HG03095 (cell line): ENCODE results near the gene UTP18.
A peak's percentile ranks its signal among the peaks of the same experiment; 100 is the strongest.
"Not testable (repeated sequence)": the region's sequence is repeated elsewhere in the genome, so short reads cannot be mapped to it uniquely, and the experiment has no call there.

Experiments
- ATAC-seq: cut with Tn5 transposase; IDR thresholded peaks from one replicate; pipeline ENCODE4 v1.9.1; 2021; ENCODE audit warnings: moderate library complexity; ENCODE audit not compliant: unreplicated experiment

The UTP18 gene

DNA sequence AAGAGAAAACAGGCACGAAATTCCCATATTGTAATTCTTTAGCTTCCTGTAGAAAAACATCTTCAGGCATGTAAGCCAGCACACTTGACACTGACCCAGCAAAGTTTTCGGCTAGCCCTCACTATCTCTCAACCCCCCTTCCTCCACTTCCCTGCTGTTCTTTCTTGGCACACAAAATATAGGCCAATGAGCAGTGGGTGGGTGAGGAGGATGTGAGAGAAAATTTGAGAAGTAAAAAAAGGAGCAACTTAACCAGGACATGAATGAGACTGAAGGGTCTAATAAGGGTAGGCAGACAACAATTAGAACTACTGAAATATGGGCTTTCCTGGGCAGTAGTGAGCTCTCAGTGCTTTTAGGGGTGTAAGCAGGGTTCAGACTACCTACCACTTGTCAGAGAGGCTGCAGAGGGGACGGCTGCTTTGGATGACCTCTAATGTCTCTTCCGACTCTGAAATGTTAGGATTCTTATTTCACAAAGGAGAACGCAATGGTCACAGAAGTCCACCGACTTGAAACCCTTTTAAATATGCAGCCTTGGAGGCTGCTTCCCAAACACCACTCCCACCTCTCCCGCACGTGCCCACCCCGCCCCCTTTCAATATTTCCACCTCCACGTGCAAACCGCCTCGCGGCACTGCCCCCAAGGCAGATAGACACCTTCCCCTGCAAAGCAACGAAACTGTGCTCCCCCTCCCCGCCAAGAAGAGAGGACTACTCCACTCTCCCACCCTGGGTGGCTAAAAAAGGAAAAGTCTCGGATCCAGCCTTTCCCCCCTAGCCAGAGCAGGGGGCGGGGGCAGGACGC is 1.4 kb upstream of the UTP18 start:
- no peak for ATAC-seq

DNA sequence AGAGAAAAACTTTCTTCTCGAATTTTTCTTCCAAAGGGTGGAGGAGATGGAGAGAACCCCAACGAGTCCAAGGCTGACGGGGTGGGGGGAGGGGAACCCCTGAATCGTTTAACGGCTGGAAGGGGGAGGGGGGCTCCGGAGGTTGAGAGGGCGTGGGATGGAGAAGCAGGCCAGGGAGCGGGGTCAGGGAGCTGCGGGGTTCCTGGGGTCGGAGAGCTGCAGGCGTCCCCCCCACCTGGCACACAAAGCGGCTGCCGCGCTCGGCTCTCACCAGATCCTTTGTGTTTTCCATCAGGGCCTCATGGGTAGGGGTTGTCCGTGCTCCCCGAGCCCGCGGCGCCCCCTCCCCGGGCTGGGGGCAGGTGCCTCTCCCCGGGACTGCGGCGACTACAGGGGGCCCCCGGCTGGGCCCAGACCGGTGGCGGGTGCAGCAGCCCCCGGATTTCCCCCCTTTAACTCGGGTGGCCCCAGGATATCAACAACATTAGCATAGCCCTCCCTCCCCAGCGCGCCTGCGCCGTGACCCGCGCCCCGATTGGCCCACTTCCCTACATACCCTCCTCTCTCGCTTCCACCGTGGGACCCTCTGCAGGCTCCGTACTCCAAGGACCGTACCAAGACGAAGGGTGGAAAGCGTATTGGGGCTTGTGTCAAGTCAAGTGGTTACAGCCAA is 646 bp upstream of the UTP18 start, which contains the start of gene MBTD1:
Gene MBTD1 (minus strand): TSS at position 486 of the 673 bp plus-strand sequence. CDS start 34,888 bp downstream, outside the sequence.
- ATAC-seq: peak; percentile 75

DNA sequence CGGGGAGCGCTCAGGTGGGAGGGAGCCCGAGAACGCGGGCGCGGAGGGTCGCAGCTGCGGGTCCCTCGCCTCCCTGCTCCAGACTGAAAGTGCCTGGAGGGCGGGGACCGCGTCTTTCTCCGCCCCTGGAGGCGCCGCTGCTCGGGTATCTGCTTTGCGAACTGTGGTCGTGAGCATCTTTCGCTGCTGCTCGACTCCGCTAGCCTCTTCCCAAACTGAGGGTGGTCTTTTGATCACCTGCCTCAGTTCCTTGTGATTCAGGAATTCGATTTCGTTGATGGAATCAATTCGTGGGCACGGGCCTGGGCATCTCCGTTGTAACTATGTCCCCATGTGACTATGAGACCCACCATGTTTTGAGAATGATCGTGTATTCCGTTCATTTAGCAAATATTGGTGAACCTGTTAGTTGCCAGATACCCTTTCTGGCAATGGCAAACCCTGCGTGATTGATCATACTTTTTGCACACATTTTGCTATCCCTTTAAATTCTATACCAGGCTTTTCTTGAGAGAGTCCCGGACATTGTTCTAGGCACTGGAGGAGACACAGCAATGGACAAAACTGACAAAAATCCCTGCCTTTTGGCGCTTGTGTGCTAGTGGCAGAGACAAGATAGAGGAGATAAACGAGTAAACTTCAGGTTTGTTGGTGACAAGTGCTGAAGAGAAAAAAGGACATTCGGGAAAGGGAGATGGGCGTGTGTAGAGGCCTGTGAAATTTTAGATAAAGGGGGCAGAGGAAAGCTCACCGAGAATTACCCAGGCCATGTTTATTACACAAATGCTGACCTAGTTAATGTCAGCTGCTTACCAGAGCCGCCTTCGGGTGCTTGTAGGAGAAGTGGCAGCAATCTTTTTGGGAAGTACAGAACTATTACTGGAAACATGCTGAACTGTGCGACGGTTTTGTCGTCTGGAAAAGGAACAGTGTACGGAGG is 948 bp downstream of the UTP18 start:
- ATAC-seq: no peak

DNA sequence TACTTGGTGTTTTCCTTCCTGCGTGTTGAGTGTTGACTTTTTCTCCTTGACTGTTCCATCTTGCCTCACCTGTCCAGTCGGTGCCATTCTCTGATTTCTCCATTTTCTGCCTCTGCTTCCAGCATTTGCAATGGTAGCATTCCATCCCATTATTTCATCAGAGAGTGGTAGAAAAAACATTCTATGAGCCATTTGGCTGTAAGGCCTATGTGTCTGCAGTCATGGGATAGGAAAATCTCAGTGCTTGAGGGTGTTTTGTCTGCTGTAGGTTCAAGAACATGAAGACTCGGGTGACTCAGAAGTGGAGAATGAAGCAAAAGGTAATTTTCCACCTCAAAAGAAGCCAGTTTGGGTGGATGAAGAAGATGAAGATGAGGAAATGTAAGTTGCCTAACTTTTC is 2.7 kb downstream of the UTP18 start:
- ATAC-seq: no peak

DNA sequence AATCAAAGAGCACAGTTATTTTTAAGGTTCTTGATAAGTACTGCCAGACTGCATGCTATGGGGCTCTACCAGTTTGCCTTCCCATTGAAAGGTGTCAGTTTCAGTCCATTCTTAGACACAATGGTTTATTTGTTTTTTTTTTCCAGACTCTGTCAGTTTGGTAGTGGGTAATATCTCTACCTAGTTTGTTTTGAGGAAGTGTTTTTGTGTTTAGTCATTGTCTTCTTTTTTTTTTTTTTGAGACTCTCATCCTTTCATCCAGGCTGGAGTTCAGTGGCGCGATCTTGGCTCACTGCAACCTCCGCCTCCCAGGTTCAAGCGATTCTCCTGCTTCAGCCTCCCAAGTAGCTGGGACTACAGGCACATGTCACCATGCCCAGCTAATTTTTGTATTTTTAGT is 4.1 kb downstream of the UTP18 start:
- ATAC-seq: not testable (repeated sequence)

DNA sequence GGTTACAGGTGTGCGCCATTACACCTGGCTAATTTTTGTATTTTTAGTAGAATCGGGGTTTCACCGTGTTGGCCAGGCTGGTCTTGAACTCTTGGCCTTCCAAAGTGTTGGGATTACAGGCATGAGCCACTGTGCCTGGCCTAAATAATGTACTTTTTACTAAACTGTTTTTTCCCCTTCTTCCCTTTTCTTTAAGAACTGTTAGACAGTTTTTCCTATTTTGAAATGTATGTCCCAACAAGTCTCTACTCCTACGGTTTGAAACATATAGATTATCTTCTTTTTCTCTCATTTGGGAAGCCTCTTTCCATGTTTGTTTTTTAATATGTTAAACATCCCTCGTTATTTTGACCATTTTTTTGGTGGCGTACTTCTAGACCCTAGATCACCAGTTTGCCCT is 9.6 kb downstream of the UTP18 start:
- no peak for ATAC-seq

DNA sequence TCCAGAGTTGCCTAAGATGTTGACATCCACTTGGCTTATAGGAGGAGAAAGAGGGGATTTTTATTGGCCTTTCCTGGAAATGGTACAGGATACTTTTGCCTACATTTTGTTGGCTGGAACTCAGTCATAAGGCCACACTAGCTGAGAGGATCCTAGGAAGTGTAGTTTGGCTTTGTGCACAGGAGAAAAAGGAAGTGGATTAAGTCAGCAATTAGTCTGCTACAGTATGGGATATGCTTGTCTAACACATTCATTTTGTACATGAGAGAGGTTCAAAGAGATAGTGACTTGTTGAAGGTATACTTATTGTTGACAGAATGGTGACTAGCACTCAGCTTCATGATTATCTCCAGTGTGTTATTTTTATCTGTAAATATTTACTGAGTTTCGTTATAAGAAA is 10.3 kb downstream of the UTP18 start:
- ATAC-seq: no peak

DNA sequence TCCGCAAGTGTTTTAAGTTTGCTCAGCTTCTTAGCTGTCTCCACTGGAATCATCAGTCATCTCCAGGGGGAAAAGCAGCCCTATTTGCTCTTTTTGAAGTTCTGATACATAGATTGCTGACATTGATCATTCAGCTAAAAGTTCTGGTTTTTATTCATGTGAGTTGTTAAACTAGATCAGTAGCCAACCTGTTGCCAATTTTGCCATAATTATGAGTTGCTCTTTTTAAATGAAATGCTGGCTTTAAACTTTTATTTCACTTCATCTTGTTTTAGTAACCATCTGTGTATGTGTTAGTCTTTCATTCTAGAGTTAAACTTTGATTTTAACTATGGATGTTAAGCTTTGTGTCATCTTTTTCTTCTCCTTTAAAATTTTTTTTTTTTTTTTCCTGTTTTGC is 12.5 kb downstream of the UTP18 start:
- no peak for ATAC-seq

DNA sequence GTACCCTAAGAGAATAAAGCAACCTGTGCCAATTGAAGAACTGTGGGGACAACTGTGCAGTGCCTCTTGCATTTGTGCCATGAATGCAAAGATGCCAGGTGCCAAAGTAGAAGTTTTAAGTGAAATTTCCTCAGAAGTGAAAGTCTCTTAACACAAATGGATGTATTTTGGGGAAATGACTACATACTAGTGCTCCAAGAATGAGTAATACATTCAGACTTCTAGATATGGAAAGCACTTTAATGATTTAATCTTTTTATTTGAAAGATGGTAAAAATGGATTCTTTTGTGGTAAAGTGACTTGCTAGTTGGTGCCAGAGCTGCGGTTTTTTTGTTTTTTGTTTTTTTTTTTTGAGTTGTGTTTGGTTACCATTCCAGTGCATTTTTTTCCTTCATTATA is 15.0 kb downstream of the UTP18 start:
- no peak for ATAC-seq

DNA sequence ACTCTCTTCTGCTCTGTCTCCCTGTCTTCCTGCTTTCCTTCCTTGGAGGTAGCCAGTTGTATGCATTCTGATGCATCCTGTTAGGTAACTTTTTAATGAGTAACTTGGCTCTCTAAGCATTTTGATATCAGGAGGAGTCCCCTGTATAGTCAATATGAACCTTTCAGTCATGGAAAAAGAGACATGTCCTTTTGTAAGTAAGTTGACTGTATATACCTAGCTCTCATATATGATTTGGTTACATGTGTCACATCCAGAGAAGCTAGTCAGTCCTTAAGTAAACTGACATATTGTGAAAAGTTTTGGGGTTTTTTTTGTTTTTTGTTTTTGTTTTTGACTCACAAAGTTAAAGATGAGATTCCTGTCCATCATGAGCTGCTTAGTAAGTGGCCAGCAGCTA is 18.8 kb downstream of the UTP18 start:
- no peak for ATAC-seq

DNA sequence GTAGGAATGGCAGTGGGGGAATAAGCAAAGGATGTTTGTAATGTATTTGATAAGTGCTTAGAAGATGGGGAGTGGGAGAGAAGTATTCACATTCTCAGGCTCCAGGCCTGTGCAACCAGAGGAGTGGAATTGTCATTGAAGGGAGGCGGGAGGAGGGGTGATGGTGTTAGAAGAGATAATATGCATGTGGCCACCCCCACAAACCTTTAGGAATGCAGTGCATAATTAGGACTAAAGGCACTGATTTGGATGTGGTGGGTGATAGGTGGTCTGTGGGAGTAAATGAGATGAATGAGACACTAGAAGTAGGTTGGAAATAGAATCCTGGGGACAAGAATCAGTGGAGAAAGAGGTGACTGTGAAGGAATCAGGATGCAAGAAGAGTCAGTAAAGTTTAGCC is 27.1 kb downstream of the UTP18 start:
- no peak for ATAC-seq

DNA sequence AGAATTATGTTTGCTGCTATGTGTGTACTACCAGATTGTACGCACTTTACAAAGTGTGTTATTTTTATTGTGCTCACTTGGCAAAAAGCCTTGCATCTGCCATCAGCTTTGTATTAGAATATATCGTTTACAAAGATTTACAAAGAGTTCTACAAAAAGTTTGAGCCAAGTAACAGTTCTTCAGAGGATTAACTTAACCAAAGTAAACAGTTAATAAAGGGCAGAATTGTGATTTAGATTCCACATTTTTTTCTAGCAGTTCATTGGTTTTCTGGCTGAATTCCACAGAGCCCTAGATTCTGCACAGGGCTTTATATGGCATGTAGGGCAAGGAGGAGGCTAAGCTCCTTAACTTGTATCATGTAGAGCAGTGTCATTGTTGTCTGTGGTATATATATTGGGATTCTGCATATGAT is 29.4 kb downstream of the UTP18 start:
- ATAC-seq: no peak

DNA sequence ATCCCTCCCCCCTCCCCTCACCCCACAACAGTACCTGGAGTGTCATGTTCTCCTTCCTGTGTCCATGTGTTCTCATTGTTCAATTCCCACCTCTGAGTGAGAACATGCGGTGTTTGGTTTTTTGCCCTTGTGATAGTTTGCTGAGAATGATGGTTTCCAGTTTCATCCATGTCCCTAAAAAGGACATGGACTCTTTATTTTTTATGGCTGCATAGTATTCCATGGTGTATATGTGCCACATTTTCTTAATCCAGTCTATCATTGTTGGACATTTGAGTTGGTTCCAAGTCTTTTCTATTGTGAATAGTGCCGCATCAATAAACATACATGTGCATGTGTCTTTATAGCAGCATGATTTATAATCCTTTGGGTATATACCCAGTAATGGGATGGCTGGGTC is 34.0 kb downstream of the UTP18 start:
- ATAC-seq: not testable (repeated sequence)

DNA sequence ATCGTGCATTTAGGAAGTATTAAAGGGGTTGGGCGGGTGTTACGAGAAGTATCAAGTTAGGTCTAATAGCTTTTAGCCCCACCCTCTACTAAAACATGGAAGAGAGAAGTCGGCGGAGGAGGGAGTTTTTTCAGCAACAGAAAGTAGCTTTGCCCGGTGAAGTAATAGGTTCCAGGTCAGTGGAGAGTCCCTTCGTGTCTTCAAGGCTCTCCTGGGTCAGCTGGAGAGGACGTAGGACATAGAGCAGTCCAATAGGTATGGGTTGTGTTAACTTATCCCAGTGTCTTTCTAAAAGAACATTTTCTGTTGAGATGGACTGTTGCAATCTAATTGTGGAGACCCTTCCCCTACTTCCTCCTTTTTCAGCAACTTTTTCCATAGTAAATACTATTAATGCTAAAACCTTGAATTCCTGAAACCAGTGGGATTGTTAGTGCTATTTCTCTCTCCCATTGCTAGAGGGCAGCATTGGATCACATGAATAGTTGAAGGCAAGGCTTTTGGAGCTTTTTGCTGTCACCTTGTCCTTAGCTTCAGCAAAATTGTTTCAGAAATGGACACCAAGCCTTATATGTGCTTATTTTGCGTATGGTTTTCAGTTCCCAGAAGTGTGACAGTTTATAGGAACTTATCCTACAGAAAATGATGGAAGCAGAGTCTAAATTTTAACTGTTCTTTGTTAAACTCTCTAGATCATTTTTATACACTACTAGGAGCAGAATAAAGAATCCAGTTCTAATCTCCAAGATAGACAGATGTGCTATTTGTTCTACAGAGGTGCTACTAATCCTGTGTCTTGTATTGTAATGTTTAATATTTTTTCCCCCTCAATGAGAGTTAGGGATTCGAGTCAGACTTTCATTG is 38.4 kb downstream of the UTP18 start:
- ATAC-seq: no peak

DNA sequence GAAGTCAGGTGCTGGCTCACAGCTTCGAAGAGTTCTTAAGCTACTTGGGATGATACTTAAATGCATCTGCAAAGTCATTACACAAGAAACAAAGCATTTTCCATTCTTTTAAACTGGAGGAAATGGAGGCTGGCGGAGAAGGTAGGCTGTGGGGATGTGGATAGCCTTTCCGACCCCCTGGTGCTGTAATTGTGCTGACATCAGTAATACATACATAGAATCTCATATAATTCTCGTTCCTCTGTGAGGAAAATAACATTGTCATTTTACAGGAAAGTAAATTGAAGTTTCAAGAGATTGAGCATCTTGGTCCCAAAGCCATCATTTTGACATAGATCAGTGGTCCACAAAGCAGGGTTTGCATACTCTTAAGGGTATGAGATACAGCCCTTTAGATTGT is 39.5 kb downstream of the UTP18 start:
- no peak for ATAC-seq

DNA sequence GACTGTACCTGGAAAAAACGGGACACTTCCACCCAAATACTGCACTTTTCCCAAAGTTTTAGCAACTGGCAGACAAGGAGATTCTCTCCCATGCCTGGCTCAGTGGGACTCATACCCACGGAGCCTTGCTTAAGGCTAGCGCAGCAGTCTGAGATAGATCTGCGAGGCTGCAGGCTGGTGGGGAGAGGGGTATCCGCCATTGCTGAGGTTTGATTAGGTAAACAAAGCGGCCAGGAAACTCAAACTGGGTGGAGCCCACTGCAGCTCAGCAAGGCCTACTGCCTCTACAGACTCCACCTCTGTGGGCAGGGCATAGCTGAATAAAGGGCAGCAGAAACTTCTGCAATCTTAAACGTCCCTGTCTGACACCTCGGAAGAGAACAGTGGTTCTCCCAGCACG is 44.8 kb downstream of the UTP18 start:
- ATAC-seq: no peak

DNA sequence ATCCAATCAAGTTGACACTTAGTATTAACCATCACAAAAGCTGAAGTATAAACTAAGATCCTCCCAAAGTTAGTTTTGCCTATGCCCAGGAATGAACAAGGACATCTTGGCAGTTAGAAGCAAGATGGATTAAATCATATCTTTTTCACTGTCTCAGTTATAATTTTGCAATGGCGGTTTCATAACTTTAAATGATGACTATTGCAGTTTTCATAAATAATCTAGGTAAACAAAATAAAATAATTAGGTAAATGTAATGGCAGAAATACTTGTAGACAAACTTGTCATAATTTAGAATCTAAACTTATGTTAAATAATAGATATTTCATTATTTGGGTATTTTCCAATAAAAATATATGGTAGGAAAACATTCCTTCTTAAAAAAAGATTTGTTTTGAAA is 51.7 kb downstream of the UTP18 start:
- not testable (repeated sequence) for ATAC-seq

DNA sequence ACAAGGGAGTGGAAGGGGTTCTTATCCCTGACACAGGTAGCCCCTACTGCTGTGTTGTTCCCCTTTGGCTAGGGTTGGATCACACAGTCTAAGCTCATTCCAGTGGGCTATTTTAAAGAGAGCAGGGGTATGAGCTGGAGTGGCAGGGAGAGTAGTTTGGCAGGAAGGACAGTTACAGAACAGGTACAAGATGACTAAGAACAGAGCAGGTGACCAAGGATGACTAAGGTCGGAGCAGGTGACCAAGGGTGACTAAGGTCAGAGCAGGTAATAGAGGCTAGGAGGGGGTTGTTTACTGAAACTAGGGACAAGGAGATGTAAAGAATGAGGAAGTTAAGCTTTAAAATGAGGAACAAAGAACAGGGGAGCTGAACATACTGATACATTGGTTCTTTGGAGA is 58.8 kb downstream of the UTP18 start:
- no peak for ATAC-seq

DNA sequence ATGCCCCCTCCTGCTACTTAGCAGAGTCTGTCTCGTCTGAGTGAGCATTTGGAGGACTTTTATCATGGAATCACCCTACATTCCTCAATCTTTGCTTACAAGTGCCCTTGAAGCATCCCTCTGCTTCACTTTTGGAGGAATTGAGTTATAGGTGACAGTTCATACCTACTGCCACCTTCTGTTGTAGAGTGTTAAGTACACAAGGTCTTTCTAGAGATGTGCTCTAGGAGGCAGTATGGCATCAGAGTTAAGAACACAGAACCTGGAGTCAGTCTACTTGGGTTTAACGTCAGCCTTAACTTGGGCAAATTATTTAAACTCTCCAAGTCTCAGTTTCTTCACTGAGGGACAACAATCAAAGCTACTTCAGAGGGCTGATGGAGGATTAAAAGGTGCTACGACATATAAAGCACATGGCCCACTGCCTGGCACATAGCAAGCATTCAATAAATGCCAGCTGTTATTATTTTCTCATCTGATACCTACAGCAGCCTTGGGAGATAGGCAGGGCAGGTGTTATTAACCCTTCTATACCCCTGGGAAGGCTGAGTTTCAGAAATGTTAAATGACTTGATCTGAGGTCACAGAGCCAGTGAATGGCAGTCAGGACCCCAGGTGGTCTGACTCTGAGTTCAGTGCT is 62.2 kb downstream of the UTP18 start:
- ATAC-seq: no peak

DNA sequence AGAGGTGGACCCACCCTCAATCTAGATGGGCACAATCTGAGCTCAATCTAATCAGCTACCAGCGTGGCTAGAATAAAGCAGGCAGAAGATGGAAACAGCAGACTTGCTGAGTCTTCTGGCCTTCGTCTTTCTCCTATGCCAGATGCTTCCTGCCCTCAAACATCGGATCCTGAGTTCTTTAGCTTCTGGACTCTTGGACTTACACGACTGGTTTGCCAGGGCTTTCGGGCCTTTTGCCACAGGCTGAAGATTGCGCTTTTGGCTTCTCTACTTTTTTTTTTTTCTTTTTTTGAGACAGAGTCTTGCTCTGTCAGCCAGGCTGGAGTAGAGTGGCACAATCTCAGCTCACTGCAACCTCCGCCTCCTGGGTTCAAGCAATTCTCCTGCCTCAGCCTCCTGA is 65.1 kb downstream of the UTP18 start:
- ATAC-seq: no peak
